H1 (cell line): Measurements from ENCODE around the gene CROCC. TPM values are rescaled to one million over a fixed set of nuclear protein-coding genes. Genes with fewer than 3 reads are reported as not detected.

Experiments
- CTCF ChIA-PET: fragments of 300-600 bp; sonication (Branson Sonifier 250); formaldehyde crosslinking; loops from one replicate; lab custom pipeline; 2021; ENCODE audit not compliant: partially characterized antibody; lab: Charles Lee
- POLR2A ChIA-PET: fragments of 300-600 bp; sonication (Branson Sonifier 250); formaldehyde crosslinking; loops from one replicate; lab custom pipeline; 2021; ENCODE audit warnings: inconsistent platforms; ENCODE audit not compliant: partially characterized antibody; lab: Charles Lee
- DNase-seq, 2 experiments: peaks; one replicate each; pipeline versions ENCODE4 v3.0.0 to v3.0.0-alpha.2; 2010 to 2022; ENCODE audit warnings: low spot score in 2 of 2, low read depth in 1 of 2, mixed read lengths in 1 of 2
- FAIRE-seq: peaks from 2 replicates; lab custom pipeline; 2011; peaks lifted over from hg19 to GRCh38; lab: Jason Lieb, UNC
- H2AFZ ChIP-seq: 2 replicates; pipeline ENCODE4 v1.8.1; 2012; ENCODE audit warnings: low read length, inconsistent platforms
- H2AK5ac ChIP-seq: 2 replicates; pipeline ENCODE4 v1.6.1; 2013; ENCODE audit warnings: low read depth, low read length
- H2BK120ac ChIP-seq: replicated peaks from 2 replicates; pipeline ENCODE3; 2013; ENCODE audit warnings: low read depth, low read length, inconsistent platforms
- H2BK12ac ChIP-seq: 2 replicates; pipeline ENCODE4 v1.6.1; 2013; ENCODE audit warnings: low read depth, low read length
- H2BK15ac ChIP-seq: 2 replicates; pipeline ENCODE4 v1.6.1; 2013; ENCODE audit warnings: low read length
- H2BK20ac ChIP-seq: 2 replicates; pipeline ENCODE4 v1.6.1; 2013; ENCODE audit warnings: low read length
- H2BK5ac ChIP-seq: 2 replicates; pipeline ENCODE4 v1.6.1; 2013; ENCODE audit warnings: low read depth, low read length
- H3K14ac ChIP-seq: 2 replicates; pipeline ENCODE4 v1.6.1; 2013; ENCODE audit warnings: inconsistent platforms; ENCODE audit not compliant: insufficient read length
- H3K18ac ChIP-seq: 2 replicates; pipeline ENCODE4 v1.6.1; 2013; ENCODE audit warnings: low read length; ENCODE audit errors: extremely low read depth
- H3K23ac ChIP-seq: 2 replicates; pipeline ENCODE4 v1.6.1; 2013; ENCODE audit warnings: inconsistent platforms; ENCODE audit not compliant: insufficient read length
- H3K23me2 ChIP-seq: 2 replicates; pipeline ENCODE4 v1.6.1; 2013; ENCODE audit warnings: low read depth, low read length
- H3K27ac ChIP-seq: 2 replicates; pipeline ENCODE4 v1.6.1; 2011; ENCODE audit warnings: low read depth, low read length, inconsistent platforms
- H3K27me3 ChIP-seq, 4 experiments: replicated peaks in 1 of 4; 1 replicate in 1 of 4; 2 replicates in 3 of 4; pipeline versions ENCODE4 v1.6.1 to v1.8.1; 2011 to 2013; ENCODE audit warnings: low read length in 3 of 4, mild to moderate bottlenecking in 3 of 4, inconsistent platforms in 2 of 4, mixed read lengths in 2 of 4, moderate library complexity in 1 of 4; ENCODE audit not compliant: control insufficient read depth in 3 of 4, insufficient read depth in 3 of 4; ENCODE audit errors: extremely low read depth in 1 of 4
- H3K36me3 ChIP-seq, 4 experiments: 2 replicates each; pipeline versions ENCODE4 v1.6.1 to v1.8.1; 2011 to 2013; ENCODE audit warnings: mild to moderate bottlenecking in 4 of 4, low read length in 3 of 4, moderate library complexity in 2 of 4, control low read depth in 1 of 4, inconsistent platforms in 1 of 4; ENCODE audit not compliant: insufficient read depth in 4 of 4, control insufficient read depth in 2 of 4
- H3K4ac ChIP-seq: replicated peaks from 2 replicates; pipeline ENCODE3; 2013; ENCODE audit warnings: low read length, low read depth, mixed read lengths, inconsistent platforms; ENCODE audit not compliant: insufficient read length
- H3K4me1 ChIP-seq, 4 experiments: replicated peaks in 1 of 4; 1 replicate in 1 of 4; 2 replicates in 3 of 4; pipeline versions ENCODE4 v1.6.1 to v1.8.1; 2011 to 2013; ENCODE audit warnings: low read length in 3 of 4, inconsistent platforms in 2 of 4, mixed read lengths in 1 of 4; ENCODE audit not compliant: insufficient read depth in 4 of 4, control insufficient read depth in 3 of 4
- H3K4me2 ChIP-seq, 2 experiments: 2 replicates each; pipeline versions ENCODE4 v1.6.1 to v1.8.1; 2011 to 2013; ENCODE audit warnings: low read depth in 2 of 2, low read length in 2 of 2, control low read depth in 1 of 2, inconsistent platforms in 1 of 2, mild to moderate bottlenecking in 1 of 2; ENCODE audit not compliant: insufficient read depth in 1 of 2
- H3K4me3 ChIP-seq, 4 experiments: fragments of 200-600, 300-600 bp in 1 of 4; sonication (generic), shearing (Covaris generic), sonication (Bioruptor Twin) in 1 of 4; 2 replicates each; pipeline versions ENCODE4 v1.5.1 to v1.8.1; 2011 to 2016; ENCODE audit warnings: low read length in 4 of 4, low read depth in 3 of 4, control low read depth in 2 of 4, inconsistent platforms in 2 of 4, mild to moderate bottlenecking in 2 of 4, mixed read lengths in 1 of 4, moderate library complexity in 1 of 4; ENCODE audit not compliant: insufficient read depth in 2 of 4; ENCODE audit errors: extremely low read depth in 1 of 4
- H3K56ac ChIP-seq: replicated peaks from 2 replicates; pipeline ENCODE3; 2013; ENCODE audit warnings: low read depth, mild to moderate bottlenecking, mixed read lengths, low read length, inconsistent platforms; ENCODE audit not compliant: insufficient read length
- H3K79me1 ChIP-seq: 2 replicates; pipeline ENCODE4 v1.6.1; 2013; ENCODE audit warnings: low read depth, low read length, control low read depth
- H3K79me2 ChIP-seq, 2 experiments: 2 replicates each; pipeline versions ENCODE4 v1.6.1 to v1.8.1; 2012 to 2013; ENCODE audit warnings: low read length in 2 of 2, mild to moderate bottlenecking in 2 of 2, inconsistent platforms in 1 of 2; ENCODE audit not compliant: insufficient read depth in 2 of 2, control insufficient read depth in 1 of 2
- H3K9ac ChIP-seq, 4 experiments: replicated peaks in 1 of 4; 1 replicate in 1 of 4; 2 replicates in 3 of 4; pipeline versions ENCODE4 v1.6.1 to v1.8.1; 2011 to 2013; ENCODE audit warnings: low read depth in 3 of 4, low read length in 3 of 4, control low read depth in 2 of 4, mild to moderate bottlenecking in 2 of 4, moderate library complexity in 2 of 4, inconsistent platforms in 1 of 4; ENCODE audit errors: extremely low read depth in 1 of 4
- H3K9me3 ChIP-seq, 2 experiments: 2 replicates each; pipeline versions ENCODE4 v1.6.1 to v1.8.1; 2012 to 2013; ENCODE audit warnings: mild to moderate bottlenecking in 2 of 2, moderate library complexity in 2 of 2, control low read depth in 1 of 2, inconsistent platforms in 1 of 2, low read depth in 1 of 2, low read length in 1 of 2, mixed read lengths in 1 of 2; ENCODE audit not compliant: insufficient read depth in 2 of 2
- H4K20me1 ChIP-seq, 2 experiments: replicated peaks in 1 of 2; 2 replicates each; pipeline versions ENCODE3 to v1.8.1; 2011 to 2013; ENCODE audit warnings: inconsistent platforms in 2 of 2, low read length in 2 of 2, mild to moderate bottlenecking in 1 of 2; ENCODE audit not compliant: insufficient read depth in 2 of 2, control insufficient read depth in 1 of 2
- H4K5ac ChIP-seq: 2 replicates; pipeline ENCODE4 v1.6.1; 2013; ENCODE audit warnings: low read length, low read depth, mixed read lengths, inconsistent platforms; ENCODE audit not compliant: insufficient read length
- H4K8ac ChIP-seq: 2 replicates; pipeline ENCODE4 v1.8.0; 2013; ENCODE audit warnings: mild to moderate bottlenecking, moderate library complexity, low read length, inconsistent platforms; ENCODE audit not compliant: insufficient read depth; ENCODE audit errors: extremely low read depth
- H4K91ac ChIP-seq: replicated peaks from 2 replicates; pipeline ENCODE3; 2013; ENCODE audit warnings: low read length, mixed read lengths, inconsistent platforms; ENCODE audit not compliant: insufficient read length
- CHD2 ChIP-seq: IDR thresholded peaks from 2 replicates; pipeline ENCODE4 v1.6.1; 2012; ENCODE audit warnings: low read length, improper control_type of control experiment
- E2F6 ChIP-seq: IDR thresholded peaks from 2 replicates; pipeline ENCODE4 v1.6.1; 2012; ENCODE audit warnings: inconsistent platforms
- FOSL1 ChIP-seq: IDR thresholded peaks from 2 replicates; pipeline ENCODE4 v1.6.1; 2011; ENCODE audit warnings: mild to moderate bottlenecking, low read depth, low read length, moderate library complexity; ENCODE audit not compliant: insufficient read depth
- GTF2F1 ChIP-seq: IDR thresholded peaks from 2 replicates; pipeline ENCODE4 v1.6.1; 2012; ENCODE audit warnings: low read depth, low read length, improper control_type of control experiment, borderline replicate concordance
- HDAC6 ChIP-seq: IDR thresholded peaks from one replicate; pipeline ENCODE4 v1.7.1; 2012; ENCODE audit warnings: low read depth, mild to moderate bottlenecking, inconsistent platforms, low read length, moderate library complexity
- PHF8 ChIP-seq: fragments of 200-600 bp; sonication (generic); conservative IDR thresholded peaks from 2 replicates; pipeline ENCODE4 v1.7.1; 2012; ENCODE audit warnings: low read depth, mild to moderate bottlenecking, inconsistent platforms, low read length, moderate library complexity
- RNF2 ChIP-seq: fragments of 200-900, 300-1000 bp; sonication (generic); IDR thresholded peaks from 2 replicates; pipeline ENCODE4 v1.7.1; 2016; ENCODE audit warnings: borderline replicate concordance, low read depth, mild to moderate bottlenecking, antibody characterized with exemption, low read length; ENCODE audit not compliant: poor library complexity, severe bottlenecking; ENCODE audit errors: missing control alignments
- RXRA ChIP-seq: IDR thresholded peaks from 2 replicates; pipeline ENCODE4 v1.6.1; 2011; ENCODE audit warnings: low read depth, mild to moderate bottlenecking, low read length, moderate library complexity; ENCODE audit not compliant: insufficient read depth
- SIN3A ChIP-seq, 2 experiments: IDR thresholded peaks in 1 of 2; conservative IDR thresholded peaks in 1 of 2; 2 replicates each; pipeline ENCODE4 v1.6.1; 2011 to 2012; ENCODE audit warnings: low read length in 2 of 2, improper control_type of control experiment in 1 of 2, low read depth in 1 of 2, mild to moderate bottlenecking in 1 of 2
- SRF ChIP-seq: IDR thresholded peaks from 2 replicates; pipeline ENCODE4 v1.6.1; 2011; ENCODE audit warnings: mild to moderate bottlenecking, low read depth, low read length, moderate library complexity
- TBP ChIP-seq: IDR thresholded peaks from 2 replicates; pipeline ENCODE4 v1.6.1; 2011; ENCODE audit warnings: low read depth, low read length, improper control_type of control experiment
- WGBS, 2 experiments: shearing (Covaris generic) in 1 of 2; methylation state at CpG; one replicate each; pipeline versions ENCODE4 v1.1.6 to v1.1.7; 2013 to 2015; ENCODE audit warnings: low lambda C conversion rate in 2 of 2, mixed read lengths in 2 of 2, inconsistent platforms in 1 of 2, low coverage in 1 of 2, missing lambda C conversion rate in 1 of 2; ENCODE audit not compliant: insufficient replicate concordance in 2 of 2, insufficient coverage in 1 of 2, insufficient read length in 1 of 2; ENCODE audit errors: extremely low coverage in 1 of 2, missing lambda C conversion rate in 1 of 2; 5-methylcytosine and 5-hydroxymethylcytosine counted together
- polyA plus RNA-seq, 7 experiments: library from polyadenylated mRNA; depleted of rRNA in 3 of 7; stranded (reverse) in 5 of 7; unstranded in 2 of 7; fragments of >200 nt in 5 of 7; fragments of 200-250 nt in 2 of 7; gene quantifications; 1 replicate in 5 of 7; 2 replicates in 1 of 7; 4 replicates in 1 of 7; pipeline versions ENCODE4 v1.2.1 to v1.2.3, GENCODE V29; 2011 to 2013; ENCODE audit warnings: missing spikeins in 2 of 7, mixed read lengths in 2 of 7
- total RNA-seq: library from RNA; stranded (reverse); fragmentation: NEBNext Ultra II Directional; extraction: Animal tissue kit (Norgen Biotek cat#: 25700); gene quantifications from 2 replicates; pipeline ENCODE4 v1.2.1, GENCODE V29; 2021

CROCC gene
- total and polyA plus RNA-seq, 2 of the 8 experiments (the other 6 are each of a cell fraction or from before 2014, with no cell fraction given), result 12.1 to 39.5 TPM

- no peak overlapping the region for H2BK12ac ChIP-seq
- CTCF ChIA-PET, result interaction anchor here (0.8 to 14.3 kb wide), 5 partner anchors 10 to 341 kb away, joined by 3 to 267 read pairs (median 95); partner anchors contain the start of gene MFAP2
- H3K14ac ChIP-seq, result no peak overlapping the region
- no peaks in the 10 kb centered on the region for H3K4me1 ChIP-seq
- no peak overlapping the region for H2AFZ ChIP-seq
- H3K9ac ChIP-seq, result no peak overlapping the region
- POLR2A ChIA-PET, result interaction anchor here (0.7 to 9.5 kb wide), 3 partner anchors 10 to 14 kb away, joined by 3 to 92 read pairs (median 3); partner anchors contain the start of gene MFAP2
- H4K20me1 ChIP-seq, result peaks cover 3 to 5% of the 10 kb centered on the region in 2 experiments
- no peak overlapping the region for H4K8ac ChIP-seq
- no peaks in the 10 kb centered on the region for H3K79me2 ChIP-seq
- no peaks in the 10 kb centered on the region for H3K9me3 ChIP-seq
- no peak overlapping the region for H3K18ac ChIP-seq
- H3K4me2 ChIP-seq, result no peak overlapping the region
- H2BK15ac ChIP-seq, result no peak overlapping the region
- no peak overlapping the region for H3K27ac ChIP-seq
- no peak overlapping the region for H3K56ac ChIP-seq
- no peak for TF ChIP-seq PHF8
- TF ChIP-seq CHD2, result no peak
- TF ChIP-seq TBP, result no peak
- no peak for TF ChIP-seq RNF2
- TF ChIP-seq HDAC6, result no peak
- TF ChIP-seq FOSL1, result no peak
- no peak for TF ChIP-seq E2F6
- TF ChIP-seq RXRA, result no peak
- no peak for TF ChIP-seq GTF2F1
- TF ChIP-seq SIN3A (conservative IDR thresholded peaks at IDR 0.05 in 1 of 2, IDR thresholded peaks at IDR 0.05 in 1 of 2; ENCODE audit: low read depth in 1 of 2, low read length in 2 of 2), result no peak
- TF ChIP-seq SRF, result no peak
- H3K4ac ChIP-seq, result no peak overlapping the region
- H2BK120ac ChIP-seq, result no peak overlapping the region
- WGBS, 2 experiments, result 90% methylated on average over 12 of the region's 13 CpGs; no CpG with 5 or more reads in 1 of the 2 experiments
- no peak overlapping the region; the same call in 1 of the 2 replicates for H2BK5ac ChIP-seq
- DNase-seq (no peak), FAIRE-seq (no peak)
- no peak overlapping the region for H4K5ac ChIP-seq
- H2BK20ac ChIP-seq, result no peak overlapping the region
- H3K4me3 ChIP-seq, result no peak overlapping the region
- no peaks in the 10 kb centered on the region for H3K23me2 ChIP-seq
- no peak overlapping the region for H3K23ac ChIP-seq
- H2AK5ac ChIP-seq, result no peak overlapping the region
- H3K27me3 ChIP-seq, result no peaks in the 10 kb centered on the region
- H3K79me1 ChIP-seq, result no peaks in the 10 kb centered on the region
- H3K36me3 ChIP-seq, result peaks cover 3 to 27% (median 13%) of the 10 kb centered on the region in 4 experiments; a peak in 6 of 8 replicates
- no peak overlapping the region for H4K91ac ChIP-seq
Observed at GRCh38 chr1:16965486-16966067, 43.8 kb downstream of the CROCC start.
